ENCODE results near the gene ZNF552. TPM values are rescaled to one million over a fixed set of nuclear protein-coding genes. Genes with fewer than 3 reads are reported as not detected.

Gene ZNF552
- polyA plus RNA-seq, 1 of the 3 experiments (the other 2 are of a cell fraction) = 3.2 TPM

- TF ChIP-seq NRF1 (IDR thresholded peaks at IDR 0.05; ENCODE audit: low read depth, low read length) (no peak), GABPA (IDR thresholded peaks at IDR 0.05; ENCODE audit: low read depth) (peak; percentile 85), SIN3A (IDR thresholded peaks at IDR 0.05; ENCODE audit: borderline replicate concordance, low read depth, low read length) (no peak), RCOR1 (IDR thresholded peaks at IDR 0.05; ENCODE audit: low read length) (no peak), ELF1 (IDR thresholded peaks at IDR 0.05) (peak; percentile 69), CHD2 (IDR thresholded peaks at IDR 0.05; ENCODE audit: low read length, partially characterized antibody) (peak; percentile 78), TEAD4 (IDR thresholded peaks at IDR 0.05; ENCODE audit: borderline replicate concordance, insufficient read depth) (no peak)
Measured at GRCh38 chr19:57769345-57770131, 45.2 kb downstream of the ZNF552 start, which contains the start of gene ZNF586 (continued).

- Histone ChIP-seq H3K27ac (ENCODE audit: low read depth in 2 of 2, low read length in 1 of 2) (no peak overlapping the region), H3K79me2 (ENCODE audit: insufficient read depth) (0 out of 2 replicates have a peak, but pooled peaks cover 3% of the 10 kb centered on the region), H3K9ac (no peak overlapping the region), H3K4me3 (ENCODE audit: low read depth in 2 of 2, low read length in 1 of 2) (no peak overlapping the region), H3K4me1 (ENCODE audit: control insufficient read depth in 1 of 2, insufficient read depth in 2 of 2, low read depth in 1 of 2, low read length in 1 of 2) (no peaks in the 10 kb centered on the region), H4K20me1 (ENCODE audit: insufficient read depth) (no peaks in the 10 kb centered on the region), H3K36me3 (replicated peaks in 1 of 2; ENCODE audit: control insufficient read depth in 1 of 2, insufficient read depth in 2 of 2, low read length in 1 of 2) (peaks cover 55 to 57% of the 10 kb centered on the region in 2 experiments), H3K4me2 (no peak overlapping the region), H3K27me3 (ENCODE audit: insufficient read depth) (no peaks in the 10 kb centered on the region), H2AFZ (ENCODE audit: low read depth) (no peak overlapping the region), H3K9me2 (no peaks in the 10 kb centered on the region), H3F3A (replicated peaks; ENCODE audit: insufficient read depth) (no peaks in the 10 kb centered on the region), H3K9me3 (no peaks in the 10 kb centered on the region)
- DNase-seq = no peak
- ChIA-PET CTCF (interaction anchor here (0.7 kb wide), 1 partner anchor 13 kb away, joined by 3 read pairs; the partner anchor contains the start of gene ZNF776), POLR2A (no interaction called here)
- no peak for TF ChIP-seq RFX5 (IDR thresholded peaks at IDR 0.05; ENCODE audit: low read length)
- WGBS (ENCODE audit: low lambda C conversion rate) = no CpG with 5 or more reads among the region's 2 CpGs
Measured at GRCh38 chr19:57759096-57759495, 55.6 kb downstream of the ZNF552 start.

DNA sequence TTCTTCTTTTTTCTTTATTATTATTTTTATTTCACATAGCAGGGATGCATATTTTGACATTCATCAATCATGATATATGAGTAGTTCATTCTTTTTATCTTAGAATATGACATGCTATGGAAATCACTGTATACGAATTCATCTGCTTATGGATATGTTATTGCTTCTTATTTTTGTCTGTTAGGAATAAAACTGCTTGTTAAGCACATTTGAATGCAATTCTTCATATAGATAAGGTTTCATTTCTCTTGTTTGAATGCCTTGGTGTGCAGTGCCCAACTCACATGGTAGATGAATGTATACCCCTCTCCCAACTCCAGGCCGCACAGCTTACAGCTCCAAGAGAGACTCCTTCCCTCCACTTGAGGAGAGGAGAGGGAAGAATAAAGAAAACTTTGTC is 56.8 kb downstream of the ZNF552 start:
- TF ChIP-seq EZH2phosphoT487 (IDR thresholded peaks at IDR 0.05; ENCODE audit: borderline replicate concordance, low read depth) (no peak), EP300 (IDR thresholded peaks at IDR 0.05; ENCODE audit: borderline replicate concordance in 1 of 2, low read depth in 1 of 2, low read length in 1 of 2) (no peak), NRF1 (IDR thresholded peaks at IDR 0.05; ENCODE audit: low read depth, low read length) (no peak), YY1 (IDR thresholded peaks at IDR 0.05; ENCODE audit: low read depth) (no peak)
- TF ChIP-seq, protein P1, sequence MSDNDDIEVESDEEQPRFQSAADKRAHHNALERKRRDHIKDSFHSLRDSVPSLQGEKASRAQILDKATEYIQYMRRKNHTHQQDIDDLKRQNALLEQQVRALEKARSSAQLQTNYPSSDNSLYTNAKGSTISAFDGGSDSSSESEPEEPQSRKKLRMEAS (IDR thresholded peaks at IDR 0.05; ENCODE audit: low read depth) = no peak
- TF ChIP-seq, protein P2, sequence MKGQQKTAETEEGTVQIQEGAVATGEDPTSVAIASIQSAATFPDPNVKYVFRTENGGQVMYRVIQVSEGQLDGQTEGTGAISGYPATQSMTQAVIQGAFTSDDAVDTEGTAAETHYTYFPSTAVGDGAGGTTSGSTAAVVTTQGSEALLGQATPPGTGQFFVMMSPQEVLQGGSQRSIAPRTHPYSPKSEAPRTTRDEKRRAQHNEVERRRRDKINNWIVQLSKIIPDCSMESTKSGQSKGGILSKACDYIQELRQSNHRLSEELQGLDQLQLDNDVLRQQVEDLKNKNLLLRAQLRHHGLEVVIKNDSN (IDR thresholded peaks at IDR 0.05; ENCODE audit: borderline replicate concordance, low read depth) = no peak
- no peak overlapping the region for H3K4me2 ChIP-seq
- CTCF ChIA-PET = no interaction called here
- 0 out of 2 replicates have a peak, but pooled peaks cover 4% of the 10 kb centered on the region for H3K9me3 ChIP-seq
- WGBS (ENCODE audit: low lambda C conversion rate) = 89% methylated on average over 2 of the region's 2 CpGs
- no peak for DNase-seq
- H3F3A ChIP-seq (replicated peaks; ENCODE audit: insufficient read depth) = no peaks in the 10 kb centered on the region
- H3K4me1 ChIP-seq (ENCODE audit: control insufficient read depth in 1 of 2, insufficient read depth in 2 of 2, low read depth in 1 of 2, low read length in 1 of 2) = no peaks in the 10 kb centered on the region
- H3K9me2 ChIP-seq = no peaks in the 10 kb centered on the region
- no peaks in the 10 kb centered on the region for H4K20me1 ChIP-seq (ENCODE audit: insufficient read depth)
- 0 out of 2 replicates have a peak, but pooled peaks cover 3% of the 10 kb centered on the region for H3K79me2 ChIP-seq (ENCODE audit: insufficient read depth)
- POLR2A ChIA-PET = no interaction called here
- no peak overlapping the region for H2AFZ ChIP-seq (ENCODE audit: low read depth)
- no peak overlapping the region for H3K4me3 ChIP-seq (ENCODE audit: low read depth in 2 of 2, low read length in 1 of 2)
- H3K9ac ChIP-seq = no peak overlapping the region
- H3K27me3 ChIP-seq (ENCODE audit: insufficient read depth) = no peaks in the 10 kb centered on the region
- H3K27ac ChIP-seq (ENCODE audit: low read depth in 2 of 2, low read length in 1 of 2) = no peak overlapping the region
- H3K36me3 ChIP-seq (replicated peaks in 1 of 2; ENCODE audit: control insufficient read depth in 1 of 2, insufficient read depth in 2 of 2, low read length in 1 of 2) = peaks cover 64 to 65% of the 10 kb centered on the region in 2 experiments

Other genes starting within 250 kb of the ZNF552 start
- gene ZNF416, start 236.0 kb downstream of the ZNF552 start, polyA plus RNA-seq (2012; rRNA removed) = 2.0 and 2.8 TPM in 2 replicates
- gene ZIK1, start 230.8 kb downstream of the ZNF552 start, polyA plus RNA-seq (2012; rRNA removed) = 2.1 and 2.4 TPM in 2 replicates
- 4.4 and 4.6 TPM in 2 replicates for gene ZNF530, start 215.0 kb downstream of the ZNF552 start, polyA plus RNA-seq (2012; rRNA removed)
- 9.6 and 9.8 TPM in 2 replicates for gene ZNF134, start 200.7 kb downstream of the ZNF552 start, polyA plus RNA-seq (2012; rRNA removed)
- 8.6 and 10.7 TPM in 2 replicates for gene ZNF211, start 181.7 kb downstream of the ZNF552 start, polyA plus RNA-seq (2012; rRNA removed)
- not detected in 2 replicates for gene ZSCAN4, start 146.0 kb downstream of the ZNF552 start, polyA plus RNA-seq (2012; rRNA removed)
- gene ZNF551, start 132.9 kb downstream of the ZNF552 start, polyA plus RNA-seq (2012; rRNA removed) = 4.9 and 5.9 TPM in 2 replicates
- gene ZNF154, start 105.7 kb downstream of the ZNF552 start, polyA plus RNA-seq (2012; rRNA removed) = not detected in 2 replicates
- not detected in 2 replicates for gene ZNF671, start 87.3 kb downstream of the ZNF552 start, polyA plus RNA-seq (2012; rRNA removed)
- gene ZNF776, start 68.1 kb downstream of the ZNF552 start, polyA plus RNA-seq (2012; rRNA removed) = 7.5 and 10.0 TPM in 2 replicates
- gene ZNF586, start 45.2 kb downstream of the ZNF552 start, polyA plus RNA-seq (2012; rRNA removed) = 3.5 and 3.7 TPM in 2 replicates
- 2.4 and 4.5 TPM in 2 replicates for gene ZNF587B, start 15.4 kb upstream of the ZNF552 start, polyA plus RNA-seq (2012; rRNA removed)
- gene ZNF587, start 34.9 kb upstream of the ZNF552 start, polyA plus RNA-seq (2012; rRNA removed) = 7.4 and 12.1 TPM in 2 replicates
- 2.9 and 4.3 TPM in 2 replicates for gene ZNF814, start 74.1 kb upstream of the ZNF552 start, polyA plus RNA-seq (2012; rRNA removed)
- 1.7 and 3.0 TPM in 2 replicates for gene ZNF417, start 101.7 kb upstream of the ZNF552 start, polyA plus RNA-seq (2012; rRNA removed)
- gene ZNF418, start 120.5 kb upstream of the ZNF552 start, polyA plus RNA-seq (2012; rRNA removed) = 0.07 and 0.13 TPM in 2 replicates
- gene ZNF256, start 132.8 kb upstream of the ZNF552 start, polyA plus RNA-seq (2012; rRNA removed) = 3.7 and 4.3 TPM in 2 replicates
- gene C19orf18, start 159.6 kb upstream of the ZNF552 start, polyA plus RNA-seq (2012; rRNA removed) = not detected in 2 replicates
- 2.9 TPM in 2 replicates for gene ZNF606, start 187.9 kb upstream of the ZNF552 start, polyA plus RNA-seq (2012; rRNA removed)
- not detected in 2 replicates for gene ZSCAN1, start 219.1 kb upstream of the ZNF552 start, polyA plus RNA-seq (2012; rRNA removed)
- gene ZNF135, start 244.4 kb upstream of the ZNF552 start, polyA plus RNA-seq (2012; rRNA removed) = 0.41 and 0.54 TPM in 2 replicates